HEK293 (cell line): ENCODE results near the gene BRMS1L.

Source experiments
- CTCF ChIA-PET: fragments of 350-600 bp; formaldehyde crosslinking; extraction: SDS; loops from one replicate; lab custom pipeline; 2021; ENCODE audit warnings: antibody characterized with exemption; lab: Yijun Ruan, JAX
- POLR2A ChIA-PET: fragments of 300-600 bp; formaldehyde crosslinking; extraction: SDS; loops from one replicate; lab custom pipeline; 2020; ENCODE audit warnings: antibody characterized with exemption, inconsistent platforms; lab: Yijun Ruan, JAX
- H3K27ac ChIP-seq: fragments of 200-500 bp; sonication (Bioruptor generic); 2 replicates; pipeline ENCODE4 v1.5.1; 2014; ENCODE audit warnings: low read depth, low read length, control low read depth, inconsistent platforms; ENCODE audit errors: extremely low read depth
- H3K36me3 ChIP-seq, 2 experiments: fragments of 200-500 bp in 1 of 2; sonication (Bioruptor generic) in 1 of 2; 1 replicate in 1 of 2; 2 replicates in 1 of 2; pipeline ENCODE4 v1.5.1; 2014 to 2017; ENCODE audit warnings: inconsistent platforms in 2 of 2, low read length in 2 of 2; ENCODE audit not compliant: control insufficient read depth in 2 of 2, insufficient read depth in 1 of 2
- H3K4me1 ChIP-seq: fragments of 200-500 bp; sonication (Bioruptor generic); 2 replicates; pipeline ENCODE4 v1.5.1; 2014; ENCODE audit warnings: mild to moderate bottlenecking, low read length, inconsistent platforms; ENCODE audit not compliant: control insufficient read depth, insufficient read depth
- H3K4me3 ChIP-seq: 2 replicates; pipeline ENCODE4 v1.5.1; 2011; ENCODE audit warnings: low read depth, mild to moderate bottlenecking, control low read depth, low read length, moderate library complexity
- H3K9me3 ChIP-seq: fragments of 200-500 bp; sonication (Bioruptor generic); 2 replicates; pipeline ENCODE4 v1.5.1; 2014; ENCODE audit warnings: low read depth, low read length, inconsistent platforms; ENCODE audit not compliant: control insufficient read depth, insufficient read depth
- HOXC10 ChIP-seq: sonication (generic); formaldehyde crosslinking; IDR thresholded peaks from 2 replicates; pipeline ENCODE4 v1.8.1; 2023; ENCODE audit warnings: mild to moderate bottlenecking, missing genetic modification reagents
- MEIS1 ChIP-seq: sonication (generic); formaldehyde crosslinking; IDR thresholded peaks from 2 replicates; pipeline ENCODE4 v1.8.1; 2022; ENCODE audit warnings: missing genetic modification reagents, mild to moderate bottlenecking, borderline replicate concordance
- MYNN ChIP-seq: fragments of 450-650 bp; formaldehyde crosslinking; IDR thresholded peaks from 2 replicates; pipeline ENCODE4 v1.5.1; 2016; ENCODE audit warnings: missing biosample characterization, missing genetic modification characterization, borderline replicate concordance
- MZF1 ChIP-seq: fragments of 450-650 bp; formaldehyde crosslinking; IDR thresholded peaks from 2 replicates; pipeline ENCODE4 v1.5.1; 2017; ENCODE audit warnings: missing biosample characterization, missing genetic modification characterization, borderline replicate concordance
- PRDM1 ChIP-seq: fragments of 450-650 bp; formaldehyde crosslinking; IDR thresholded peaks from 2 replicates; pipeline ENCODE4; 2016; ENCODE audit warnings: missing biosample characterization, missing genetic modification characterization
- REPIN1 ChIP-seq: fragments of 450-650 bp; formaldehyde crosslinking; IDR thresholded peaks from 2 replicates; pipeline ENCODE4 v1.5.1; 2017; ENCODE audit warnings: missing biosample characterization, missing genetic modification characterization, low read depth
- SETDB1 ChIP-seq: IDR thresholded peaks from one replicate; pipeline ENCODE4 v1.6.1; 2017; ENCODE audit warnings: mild to moderate bottlenecking, low read length, moderate library complexity, mixed read lengths; ENCODE audit not compliant: insufficient read length
- ZBTB20 ChIP-seq: fragments of 450-650 bp; formaldehyde crosslinking; IDR thresholded peaks from 2 replicates; pipeline ENCODE4 v1.5.1; 2016; ENCODE audit warnings: missing biosample characterization, missing genetic modification characterization
- ZBTB48 ChIP-seq: fragments of 450-650 bp; formaldehyde crosslinking; IDR thresholded peaks from 2 replicates; pipeline ENCODE4 v1.5.1; 2016; ENCODE audit warnings: missing biosample characterization, missing genetic modification characterization
- ZBTB7A ChIP-seq: fragments of 450-650 bp; formaldehyde crosslinking; IDR thresholded peaks from 2 replicates; pipeline ENCODE4 v1.5.1; 2016; ENCODE audit warnings: low read depth, missing biosample characterization, missing genetic modification characterization
- ZEB2 ChIP-seq: fragments of 450-650 bp; formaldehyde crosslinking; IDR thresholded peaks from 2 replicates; pipeline ENCODE4 v1.5.1; 2016; ENCODE audit warnings: missing biosample characterization, missing genetic modification characterization
- ZFP37 ChIP-seq: fragments of 450-650 bp; formaldehyde crosslinking; IDR thresholded peaks from 2 replicates; pipeline ENCODE4 v1.5.1; 2016; ENCODE audit warnings: missing biosample characterization, missing genetic modification characterization
- ZNF112 ChIP-seq: fragments of 450-650 bp; formaldehyde crosslinking; IDR thresholded peaks from 2 replicates; pipeline ENCODE4 v1.5.0; 2017; ENCODE audit warnings: missing biosample characterization, missing genetic modification characterization
- ZNF140 ChIP-seq: fragments of 450-650 bp; formaldehyde crosslinking; IDR thresholded peaks from 2 replicates; pipeline ENCODE4 v1.5.1; 2016; ENCODE audit warnings: missing biosample characterization, missing genetic modification characterization
- ZNF16 ChIP-seq: fragments of 450-650 bp; formaldehyde crosslinking; IDR thresholded peaks from 2 replicates; pipeline ENCODE4 v1.5.1; 2016; ENCODE audit warnings: low read depth, missing biosample characterization, missing genetic modification characterization
- ZNF2 ChIP-seq: fragments of 450-650 bp; formaldehyde crosslinking; IDR thresholded peaks from 2 replicates; pipeline ENCODE4 v1.5.1; 2016; ENCODE audit warnings: missing biosample characterization, missing genetic modification characterization
- ZNF223 ChIP-seq: fragments of 450-650 bp; formaldehyde crosslinking; IDR thresholded peaks from 2 replicates; pipeline ENCODE4 v1.5.1; 2016; ENCODE audit warnings: missing biosample characterization, missing genetic modification characterization
- ZNF549 ChIP-seq: fragments of 450-650 bp; IDR thresholded peaks from 2 replicates; pipeline ENCODE4 v1.5.1; 2018; ENCODE audit warnings: missing biosample characterization, missing genetic modification characterization, mild to moderate bottlenecking, inconsistent platforms, moderate library complexity
- ZNF600 ChIP-seq: fragments of 450-650 bp; formaldehyde crosslinking; IDR thresholded peaks from 2 replicates; pipeline ENCODE4 v1.5.1; 2016; ENCODE audit warnings: missing biosample characterization, missing genetic modification characterization
- ZNF747 ChIP-seq: fragments of 450-650 bp; formaldehyde crosslinking; IDR thresholded peaks from 2 replicates; pipeline ENCODE4 v1.5.1; 2016; ENCODE audit warnings: missing biosample characterization, missing genetic modification characterization
- ZNF768 ChIP-seq: fragments of 450-650 bp; formaldehyde crosslinking; IDR thresholded peaks from 2 replicates; pipeline ENCODE4 v1.5.1; 2018; ENCODE audit warnings: missing biosample characterization, mild to moderate bottlenecking, missing genetic modification characterization
- ZSCAN23 ChIP-seq: fragments of 450-650 bp; formaldehyde crosslinking; IDR thresholded peaks from 2 replicates; pipeline ENCODE4 v1.5.1; 2016; ENCODE audit warnings: missing biosample characterization, missing genetic modification characterization
- TF ChIP-seq, protein P1 (sequence below): fragments of 450-650 bp; formaldehyde crosslinking; IDR thresholded peaks from 2 replicates; pipeline ENCODE4 v1.5.1; 2017; ENCODE audit warnings: missing biosample characterization, missing genetic modification characterization
- TF ChIP-seq, protein P2 (sequence below): fragments of 450-650 bp; formaldehyde crosslinking; IDR thresholded peaks from 2 replicates; pipeline ENCODE4 v1.5.1; 2016; ENCODE audit warnings: missing biosample characterization, missing genetic modification characterization

BRMS1L gene

DNA sequence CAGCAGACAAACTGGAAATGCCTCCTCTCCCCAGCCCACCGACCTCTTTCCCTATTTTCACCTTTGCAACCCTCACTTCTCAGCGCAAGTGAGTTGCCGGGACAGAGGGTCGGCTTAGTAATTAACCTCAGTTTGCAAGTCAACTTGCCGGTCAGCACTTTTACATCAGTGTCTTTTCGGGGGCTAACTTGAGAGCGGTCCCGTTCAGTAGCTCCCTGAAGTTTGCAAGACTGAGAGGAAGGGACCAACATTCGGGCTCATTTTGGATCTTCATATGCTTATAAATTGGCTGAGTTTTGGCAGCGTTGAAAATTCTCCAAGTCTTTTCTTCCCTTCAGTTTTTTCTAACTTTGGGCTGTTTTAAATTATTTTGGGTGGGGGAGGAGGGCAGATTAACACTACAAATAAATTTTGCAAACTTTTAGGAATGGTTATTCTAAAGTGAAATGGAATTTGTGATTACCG, 846 bp downstream of the BRMS1L start:
- CTCF ChIA-PET, result interaction anchor here (0.6 to 1.2 kb wide), 3 partner anchors 13 to 514 kb away, joined by 3 to 5 read pairs (median 3); no protein-coding TSS in a partner anchor
- H3K27ac ChIP-seq, result peak overlapping the region; percentile 97

DNA sequence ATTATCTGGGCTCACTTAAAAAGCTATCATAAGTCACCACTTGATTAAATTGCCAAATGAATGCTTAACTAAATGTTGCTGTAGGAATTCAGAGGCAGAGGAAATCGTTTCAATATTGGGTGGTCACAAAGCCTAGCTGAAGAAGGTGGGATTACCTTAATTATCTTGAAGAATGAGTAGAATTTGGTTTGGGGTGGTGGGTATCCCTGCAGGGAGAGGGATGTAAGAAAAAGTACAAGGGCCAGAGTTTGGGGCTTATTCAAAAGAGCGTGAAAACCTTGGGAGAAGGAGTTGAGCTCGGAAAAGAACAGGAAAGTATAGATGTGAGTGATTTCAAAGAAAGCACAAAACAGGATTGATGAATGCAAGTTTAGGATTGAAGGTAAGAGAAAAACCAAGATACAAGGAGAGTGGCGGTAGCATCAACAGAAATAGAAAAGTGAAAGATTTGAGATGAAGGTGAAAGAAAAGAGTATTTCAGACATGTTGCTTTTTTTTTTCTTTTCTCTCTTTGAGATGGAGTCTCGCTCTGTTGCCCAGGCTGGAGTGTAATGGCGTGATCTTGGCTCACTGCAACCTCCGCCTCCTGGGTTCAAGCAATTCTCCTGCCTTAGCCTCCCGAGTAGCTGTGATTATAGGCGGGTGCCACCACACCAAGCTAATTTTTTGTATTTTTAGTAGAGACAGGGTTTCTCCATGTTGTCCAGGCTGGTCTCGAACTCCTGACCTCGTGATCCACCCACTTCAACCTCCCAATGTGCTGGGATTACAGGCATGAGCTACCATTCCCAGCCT, 1.7 kb downstream of the BRMS1L start:
- peak overlapping the region; percentile 92 for H3K4me3 ChIP-seq
- no peaks in the 10 kb centered on the region for H3K9me3 ChIP-seq
- H3K36me3 ChIP-seq, result peaks cover 10 to 12% of the 10 kb centered on the region in 2 experiments
- no peak overlapping the region for H3K27ac ChIP-seq
- TF ChIP-seq PRDM1 (tag by site-specific recombination) (peak; percentile 78), REPIN1 (tag by site-specific recombination) (no peak), ZNF600 (tag by site-specific recombination) (no peak), ZEB2 (tag by site-specific recombination) (no peak), ZBTB20 (tag by site-specific recombination) (no peak), ZNF747 (no peak), ZNF768 (tag by site-specific recombination) (no peak), ZFP37 (tag by site-specific recombination) (no peak), ZNF223 (tag by site-specific recombination) (no peak)
- POLR2A ChIA-PET, result no interaction called here
- no peaks in the 10 kb centered on the region for H3K4me1 ChIP-seq
- CTCF ChIA-PET, result interaction anchor here (0.6 to 1.2 kb wide), 4 partner anchors 10 to 515 kb away, joined by 3 to 5 read pairs (median 3); no protein-coding TSS in a partner anchor

More for the DNA sequence above, 846 bp downstream of the BRMS1L start:
- H3K36me3 ChIP-seq, result peaks cover 4 to 8% of the 10 kb centered on the region in 2 experiments; a peak in 2 of 3 replicates
- POLR2A ChIA-PET, result interaction anchor here (0.5 to 2.0 kb wide), 18 partner anchors 8 to 780 kb away, joined by 3 to 25 read pairs (median 4); partner anchors contain the start of genes FAM177A1, NFKBIA, PPP2R3C and PSMA6
- no peaks in the 10 kb centered on the region for H3K4me1 ChIP-seq
- H3K9me3 ChIP-seq, result no peaks in the 10 kb centered on the region
- TF ChIP-seq MEIS1 (no peak), PRDM1 (tag by site-specific recombination) (peak; percentile 54)
- H3K4me3 ChIP-seq, result peak overlapping the region; percentile 92

DNA sequence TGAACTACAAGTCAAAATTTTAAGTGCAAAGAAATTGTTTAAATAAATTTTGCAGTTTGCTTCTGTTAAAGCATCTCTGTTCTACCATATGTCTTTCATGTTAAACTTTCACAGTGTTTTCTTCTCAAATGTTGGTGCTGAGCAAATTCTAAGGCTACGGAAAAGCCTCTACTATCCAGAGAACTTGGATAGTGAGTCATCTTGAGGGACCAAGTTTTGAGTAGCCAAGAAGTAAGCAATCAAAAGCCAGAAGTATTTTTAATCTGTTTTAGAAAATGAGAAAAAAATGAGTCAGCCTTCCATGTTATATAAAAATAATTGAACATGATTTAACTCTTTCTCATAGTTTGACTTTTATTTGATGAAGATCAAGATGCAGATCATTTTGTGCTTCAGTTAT, 3.3 kb downstream of the BRMS1L start:
- Histone ChIP-seq H3K36me3 (peaks cover 23 to 24% of the 10 kb centered on the region in 2 experiments), H3K4me3 (no peak overlapping the region), H3K27ac (no peak overlapping the region), H3K4me1 (no peaks in the 10 kb centered on the region), H3K9me3 (no peaks in the 10 kb centered on the region)
- CTCF ChIA-PET, result no interaction called here
- POLR2A ChIA-PET, result no interaction called here
- TF ChIP-seq, protein P1, sequence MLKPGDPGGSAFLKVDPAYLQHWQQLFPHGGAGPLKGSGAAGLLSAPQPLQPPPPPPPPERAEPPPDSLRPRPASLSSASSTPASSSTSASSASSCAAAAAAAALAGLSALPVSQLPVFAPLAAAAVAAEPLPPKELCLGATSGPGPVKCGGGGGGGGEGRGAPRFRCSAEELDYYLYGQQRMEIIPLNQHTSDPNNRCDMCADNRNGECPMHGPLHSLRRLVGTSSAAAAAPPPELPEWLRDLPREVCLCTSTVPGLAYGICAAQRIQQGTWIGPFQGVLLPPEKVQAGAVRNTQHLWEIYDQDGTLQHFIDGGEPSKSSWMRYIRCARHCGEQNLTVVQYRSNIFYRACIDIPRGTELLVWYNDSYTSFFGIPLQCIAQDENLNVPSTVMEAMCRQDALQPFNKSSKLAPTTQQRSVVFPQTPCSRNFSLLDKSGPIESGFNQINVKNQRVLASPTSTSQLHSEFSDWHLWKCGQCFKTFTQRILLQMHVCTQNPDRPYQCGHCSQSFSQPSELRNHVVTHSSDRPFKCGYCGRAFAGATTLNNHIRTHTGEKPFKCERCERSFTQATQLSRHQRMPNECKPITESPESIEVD, result 0 out of 2 replicates have a peak, but pooled peaks have one; percentile 17
- TF ChIP-seq MZF1 (tag by site-specific recombination), result no peak
- TF ChIP-seq, all 188 proteins: peak for 1

DNA sequence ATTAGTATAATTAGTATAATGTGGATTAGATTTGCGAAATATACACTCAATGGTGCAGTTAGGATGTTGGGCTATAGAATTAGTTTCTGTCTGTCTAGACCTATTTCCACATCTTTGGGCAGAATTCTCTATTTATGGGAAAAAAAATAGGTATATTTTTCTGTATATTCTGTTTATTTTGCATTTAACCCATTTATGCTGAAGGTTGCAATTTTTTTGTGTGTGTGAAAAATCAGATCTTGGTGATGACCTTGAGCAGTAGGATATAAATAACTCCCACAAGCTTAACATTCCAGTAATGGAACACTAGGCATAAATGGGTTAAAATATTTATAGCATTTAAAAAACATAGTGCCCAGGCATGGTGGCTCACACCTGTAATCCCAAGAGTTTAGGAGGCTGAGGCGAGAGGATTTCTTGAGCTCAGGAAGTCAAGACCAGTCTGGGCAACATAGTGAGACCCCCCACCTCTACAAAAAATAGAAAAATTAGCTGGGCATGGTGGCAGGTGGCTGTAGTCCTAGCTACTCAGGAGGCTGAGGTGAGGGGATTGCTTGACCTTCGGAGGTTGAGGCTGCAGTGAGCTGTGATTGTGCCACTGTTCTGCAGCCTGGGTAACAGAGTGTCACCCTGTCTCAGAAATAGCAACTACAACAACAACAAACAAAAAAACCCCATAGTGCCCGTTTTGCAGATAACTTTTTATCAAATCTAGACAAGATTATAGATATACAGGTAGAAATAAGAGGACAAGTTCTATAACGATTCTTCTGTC, 9.3 kb downstream of the BRMS1L start:
- POLR2A ChIA-PET, result interaction anchor here (2.2 kb wide), 1 partner anchor 9 kb away, joined by 14 read pairs; the partner anchor contains the start of gene BRMS1L
- CTCF ChIA-PET, result interaction anchor here (0.6 kb wide), 1 partner anchor 610 kb away, joined by 4 read pairs; no protein-coding TSS in a partner anchor
- H3K27ac ChIP-seq, result no peak overlapping the region
- peaks cover 55 to 67% of the 10 kb centered on the region in 2 experiments for H3K36me3 ChIP-seq
- H3K4me1 ChIP-seq, result no peaks in the 10 kb centered on the region
- H3K9me3 ChIP-seq, result no peaks in the 10 kb centered on the region
- no peak overlapping the region for H3K4me3 ChIP-seq
- TF ChIP-seq ZNF112 (tag by site-specific recombination) (no peak), ZNF16 (tag by site-specific recombination) (no peak), HOXC10 (CRISPR knock-in tag) (no peak), MYNN (tag by site-specific recombination) (no peak), ZBTB7A (tag by site-specific recombination) (no peak), ZBTB48 (tag by site-specific recombination) (no peak), SETDB1 (no peak), ZNF549 (tag by site-specific recombination) (no peak), ZNF140 (no peak), ZSCAN23 (no peak), PRDM1 (tag by site-specific recombination) (no peak), ZNF2 (tag by site-specific recombination) (no peak)
- TF ChIP-seq, protein P2, sequence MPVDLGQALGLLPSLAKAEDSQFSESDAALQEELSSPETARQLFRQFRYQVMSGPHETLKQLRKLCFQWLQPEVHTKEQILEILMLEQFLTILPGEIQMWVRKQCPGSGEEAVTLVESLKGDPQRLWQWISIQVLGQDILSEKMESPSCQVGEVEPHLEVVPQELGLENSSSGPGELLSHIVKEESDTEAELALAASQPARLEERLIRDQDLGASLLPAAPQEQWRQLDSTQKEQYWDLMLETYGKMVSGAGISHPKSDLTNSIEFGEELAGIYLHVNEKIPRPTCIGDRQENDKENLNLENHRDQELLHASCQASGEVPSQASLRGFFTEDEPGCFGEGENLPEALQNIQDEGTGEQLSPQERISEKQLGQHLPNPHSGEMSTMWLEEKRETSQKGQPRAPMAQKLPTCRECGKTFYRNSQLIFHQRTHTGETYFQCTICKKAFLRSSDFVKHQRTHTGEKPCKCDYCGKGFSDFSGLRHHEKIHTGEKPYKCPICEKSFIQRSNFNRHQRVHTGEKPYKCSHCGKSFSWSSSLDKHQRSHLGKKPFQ (tag by site-specific recombination), result no peak
